T-helper 17 cell (primary cell): ENCODE results near the gene PANX2. TPM values are rescaled to one million over a fixed set of nuclear protein-coding genes. Genes with fewer than 3 reads are reported as not detected.
A peak's percentile ranks its signal among the peaks of the same experiment; 100 is the strongest.
"Not testable (repeated sequence)": the region's sequence is repeated elsewhere in the genome, so short reads cannot be mapped to it uniquely, and the experiment has no call there.

Experiments used
- ATAC-seq: fragments of 150-1000 bp; cut with Tn5 transposase; 2 replicates; pipeline ENCODE4 v1.10.0; 2021; ENCODE audit warnings: mild to moderate bottlenecking, moderate library complexity
- DNase-seq, 3 donors: peaks; one replicate each; pipeline versions ENCODE4 v3.0.0 to v3.0.0-alpha.2; 2020 to 2021
- H3K9me3 ChIP-seq: one replicate; pipeline ENCODE4 v1.7.0; 2013; ENCODE audit warnings: low read length, mild to moderate bottlenecking; ENCODE audit not compliant: control insufficient read depth, poor library complexity, severe bottlenecking
- H3K27ac Mint-ChIP-seq: one replicate; pipeline ENCODE4 v1.8.0; 2022; ENCODE audit warnings: mild to moderate bottlenecking, moderate library complexity, mixed read lengths
- H3K27me3 Mint-ChIP-seq: one replicate; pipeline ENCODE4 v1.8.0; 2022; ENCODE audit warnings: mixed read lengths
- H3K36me3 Mint-ChIP-seq: one replicate; pipeline ENCODE4 v1.8.0; 2022; ENCODE audit warnings: low read depth, mixed read lengths
- H3K4me1 Mint-ChIP-seq: one replicate; pipeline ENCODE4 v1.8.0; 2022; ENCODE audit warnings: mild to moderate bottlenecking, mixed read lengths
- H3K4me3 Mint-ChIP-seq: one replicate; pipeline ENCODE4 v1.8.0; 2022; ENCODE audit warnings: mild to moderate bottlenecking, moderate library complexity, mixed read lengths
- total RNA-seq, 4 donors: library from RNA in 2 of 4; stranded (reverse) in 2 of 4; gene quantifications; one replicate each; pipeline ENCODE4 v1.2.3 and lab custom pipeline; 2022 to 2026

The PANX2 gene
- total RNA-seq, 2 donors from 2014 or later, result 0.29 TPM; not detected in 1

GRCh38 chr22:50153056-50153755 is 17.3 kb upstream of the PANX2 start:
- Mint-ChIP-seq H3K4me3 (no peak overlapping the region), H3K27me3 (peaks cover 5% of the 10 kb centered on the region), H3K27ac (no peak overlapping the region), H3K36me3 (no peaks in the 10 kb centered on the region), H3K4me1 (peaks cover 4% of the 10 kb centered on the region)
- H3K9me3 ChIP-seq, result no peaks in the 10 kb centered on the region
- ATAC-seq, result no peak
- no peak for DNase-seq

DNA sequence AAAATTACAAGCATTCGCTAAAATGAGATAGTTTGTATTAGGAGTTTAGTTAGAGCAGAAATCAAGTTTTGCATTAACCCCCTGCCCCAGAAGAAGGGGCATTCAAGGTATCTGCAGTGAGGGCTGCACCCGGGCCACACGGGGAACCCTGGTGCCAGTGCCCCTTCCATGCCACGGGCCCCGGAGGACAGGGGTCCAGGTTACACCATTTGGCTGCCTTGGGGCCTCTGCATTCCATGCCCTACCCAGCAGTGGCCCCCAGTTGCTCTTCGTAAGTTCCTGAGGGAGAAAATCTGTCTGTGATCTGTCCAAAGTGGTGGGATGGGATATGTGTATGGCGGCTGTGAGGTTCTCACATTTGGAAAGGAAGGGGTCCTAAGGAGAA is 16.8 kb upstream of the PANX2 start:
- ATAC-seq, result no peak
- DNase-seq, result no peak
- Mint-ChIP-seq H3K36me3 (no peaks in the 10 kb centered on the region), H3K4me3 (no peak overlapping the region), H3K27ac (no peak overlapping the region), H3K4me1 (peaks cover 4% of the 10 kb centered on the region), H3K27me3 (peaks cover 5% of the 10 kb centered on the region)
- H3K9me3 ChIP-seq, result no peaks in the 10 kb centered on the region

- Mint-ChIP-seq H3K4me1 (peaks cover 2% of the 10 kb centered on the region), H3K27me3 (peaks cover 24% of the 10 kb centered on the region), H3K4me3 (no peak overlapping the region), H3K36me3 (no peaks in the 10 kb centered on the region), H3K27ac (no peak overlapping the region)
- ATAC-seq (no peak), DNase-seq (no peak)
- H3K9me3 ChIP-seq, result no peaks in the 10 kb centered on the region
Observed at GRCh38 chr22:50157709-50158375, 12.7 kb upstream of the PANX2 start.

GRCh38 chr22:50160947-50161346 is 9.6 kb upstream of the PANX2 start:
- H3K4me1 Mint-ChIP-seq, result no peaks in the 10 kb centered on the region
- peaks cover 42% of the 10 kb centered on the region for H3K27me3 Mint-ChIP-seq
- no peaks in the 10 kb centered on the region for H3K9me3 ChIP-seq
- no peak overlapping the region for H3K4me3 Mint-ChIP-seq
- ATAC-seq (no peak), DNase-seq (no peak)
- H3K36me3 Mint-ChIP-seq, result no peaks in the 10 kb centered on the region
- no peak overlapping the region for H3K27ac Mint-ChIP-seq

- Mint-ChIP-seq H3K4me1 (no peaks in the 10 kb centered on the region), H3K4me3 (no peak overlapping the region), H3K27me3 (peaks cover 42% of the 10 kb centered on the region), H3K27ac (no peak overlapping the region), H3K36me3 (no peaks in the 10 kb centered on the region)
- no peaks in the 10 kb centered on the region for H3K9me3 ChIP-seq
- DNase-seq (no peak), ATAC-seq (no peak)
Observed at GRCh38 chr22:50161508-50162390, 8.8 kb upstream of the PANX2 start.

GRCh38 chr22:50162391-50162956 is 8.1 kb upstream of the PANX2 start:
- no peaks in the 10 kb centered on the region for H3K4me1 Mint-ChIP-seq
- no peak overlapping the region for H3K4me3 Mint-ChIP-seq
- H3K27me3 Mint-ChIP-seq, result peaks cover 40% of the 10 kb centered on the region
- DNase-seq (no peak), ATAC-seq (no peak)
- H3K36me3 Mint-ChIP-seq, result no peaks in the 10 kb centered on the region
- H3K27ac Mint-ChIP-seq, result no peak overlapping the region
- H3K9me3 ChIP-seq, result no peaks in the 10 kb centered on the region

DNA sequence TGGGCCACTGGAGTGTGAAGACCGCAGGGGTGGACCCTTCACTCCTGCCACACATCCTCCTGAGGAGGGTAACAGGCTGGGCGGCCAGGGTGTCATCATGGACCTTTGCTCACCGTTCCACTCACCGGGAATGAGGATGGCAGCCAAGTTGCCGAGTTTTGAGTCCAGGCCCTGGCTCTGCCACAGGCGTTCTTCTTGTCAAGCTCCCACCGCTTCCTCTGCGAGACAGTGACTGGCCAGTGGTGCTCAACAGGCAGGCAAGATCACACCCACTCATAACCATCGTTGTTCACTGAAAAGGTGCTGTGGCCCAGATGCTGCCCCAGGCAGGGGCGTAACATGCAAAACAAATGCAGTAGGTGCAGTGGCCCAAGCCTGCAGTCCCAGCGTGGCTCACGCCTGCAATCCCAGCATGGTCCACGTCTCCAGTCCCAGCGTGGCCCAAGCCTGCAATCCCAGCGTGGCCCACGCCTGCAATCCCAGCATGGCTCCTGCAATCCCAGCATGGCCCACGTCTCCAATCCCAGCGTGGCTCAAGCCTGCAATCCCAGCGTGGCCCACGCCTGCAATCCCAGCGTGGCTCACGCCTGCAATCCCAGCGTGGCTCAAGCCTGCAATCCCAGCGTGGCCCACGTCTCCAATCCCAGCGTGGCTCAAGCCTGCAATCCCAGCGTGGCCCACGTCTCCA is 5.0 kb upstream of the PANX2 start:
- no peak overlapping the region for H3K4me3 Mint-ChIP-seq
- H3K27ac Mint-ChIP-seq, result no peak overlapping the region
- peaks cover 7% of the 10 kb centered on the region for H3K4me1 Mint-ChIP-seq
- H3K9me3 ChIP-seq, result no peaks in the 10 kb centered on the region
- DNase-seq (no peak), ATAC-seq (no peak)
- peaks cover 8% of the 10 kb centered on the region for H3K36me3 Mint-ChIP-seq
- H3K27me3 Mint-ChIP-seq, result peaks cover 51% of the 10 kb centered on the region

- Mint-ChIP-seq H3K27me3 (peaks cover 51% of the 10 kb centered on the region), H3K4me3 (peak overlapping the region; percentile 9), H3K27ac (no peak overlapping the region), H3K36me3 (peaks cover 8% of the 10 kb centered on the region), H3K4me1 (peaks cover 9% of the 10 kb centered on the region)
- ATAC-seq (no peak), DNase-seq (no peak)
- H3K9me3 ChIP-seq, result no peaks in the 10 kb centered on the region
Observed at GRCh38 chr22:50167689-50168489, 2.6 kb upstream of the PANX2 start.

DNA sequence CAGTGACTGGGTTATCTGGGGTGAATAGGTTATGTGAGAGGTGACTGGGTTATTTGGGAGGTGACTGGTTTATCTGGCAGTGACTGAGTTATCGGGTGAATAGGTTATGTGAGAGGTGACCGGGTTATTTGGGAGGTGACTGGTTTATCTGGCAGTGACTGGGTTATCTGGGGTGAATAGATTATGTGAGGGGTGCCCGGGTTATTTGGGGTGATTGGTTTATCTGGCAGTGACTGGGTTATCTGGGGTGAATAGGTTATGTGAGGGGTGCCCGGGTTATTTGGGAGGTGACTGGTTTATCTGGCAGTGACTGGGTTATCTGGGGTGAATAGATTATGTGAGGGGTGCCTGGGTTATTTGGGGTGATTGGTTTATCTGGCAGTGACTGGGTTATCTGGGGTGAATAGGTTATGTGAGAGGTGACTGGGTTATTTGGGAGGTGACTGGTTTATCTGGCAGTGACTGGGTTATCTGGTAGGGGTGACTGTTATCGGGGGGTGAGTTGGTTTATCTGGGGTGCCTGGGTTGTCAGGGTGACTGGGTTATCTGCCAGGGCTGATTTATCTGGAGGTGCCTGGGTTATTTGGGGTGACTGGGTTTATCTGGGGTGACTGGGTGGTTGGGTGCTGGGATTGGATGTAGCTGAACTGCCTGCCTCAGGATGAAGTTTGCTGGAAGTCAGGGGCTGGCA is 1.9 kb upstream of the PANX2 start:
- not testable (repeated sequence) for H3K9me3 ChIP-seq, DNase-seq, H3K27ac Mint-ChIP-seq, H3K36me3 Mint-ChIP-seq, ATAC-seq, H3K4me1 Mint-ChIP-seq
- Mint-ChIP-seq H3K4me3 (peak overlapping the region; percentile 85), H3K27me3 (peaks cover 46% of the 10 kb centered on the region)

- H3K36me3 Mint-ChIP-seq, result peaks cover 8% of the 10 kb centered on the region
Observed at GRCh38 chr22:50169181-50169759, 1.3 kb upstream of the PANX2 start.

DNA sequence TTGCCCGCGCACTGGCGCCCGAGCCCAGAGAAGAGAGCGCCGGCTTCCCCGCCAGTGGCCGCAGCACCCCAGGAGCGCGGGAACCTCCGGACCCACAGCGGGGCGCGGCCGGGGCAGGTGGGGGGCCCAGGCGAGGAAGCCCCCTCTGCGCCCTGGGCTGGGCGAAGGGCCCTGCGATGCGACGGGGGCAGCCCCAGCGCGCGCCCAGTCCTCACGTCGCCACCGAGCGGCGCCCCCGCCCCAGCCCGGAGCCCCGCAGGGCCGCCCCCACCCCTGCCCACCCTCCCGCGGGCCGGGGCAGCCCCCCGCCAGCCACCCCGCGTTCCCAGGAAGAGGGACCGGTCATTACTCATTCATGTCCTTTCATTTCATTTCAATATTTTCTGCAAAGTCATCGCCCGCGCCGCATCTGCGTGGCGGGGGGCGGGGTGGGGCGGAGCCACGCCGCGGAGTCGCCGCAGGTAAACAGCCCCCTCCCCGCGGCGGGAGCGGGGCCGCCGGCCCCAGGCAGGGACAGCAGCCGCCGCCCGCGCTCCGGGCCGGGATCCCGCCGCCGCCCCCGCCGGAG is 673 bp upstream of the PANX2 start:
- Mint-ChIP-seq H3K36me3 (peaks cover 8% of the 10 kb centered on the region), H3K27me3 (peaks cover 39% of the 10 kb centered on the region)
- peak; percentile 45 for ATAC-seq

More at GRCh38 chr22:50169181-50169759, 1.3 kb upstream of the PANX2 start:
- peak overlapping the region; percentile 85 for H3K4me3 Mint-ChIP-seq
- peaks cover 9% of the 10 kb centered on the region for H3K4me1 Mint-ChIP-seq
- no peak for ATAC-seq
- no peak for DNase-seq
- no peak overlapping the region for H3K27ac Mint-ChIP-seq
- no peaks in the 10 kb centered on the region for H3K9me3 ChIP-seq
- H3K27me3 Mint-ChIP-seq, result peaks cover 43% of the 10 kb centered on the region

More for the DNA sequence above, 673 bp upstream of the PANX2 start:
- Mint-ChIP-seq H3K27ac (no peak overlapping the region), H3K4me1 (peaks cover 9% of the 10 kb centered on the region), H3K4me3 (peak overlapping the region; percentile 85)
- no peak for DNase-seq
- H3K9me3 ChIP-seq, result no peaks in the 10 kb centered on the region
